ENCODE data around the gene FAM110D. TPM values are rescaled to one million over a fixed set of nuclear protein-coding genes. Genes with fewer than 3 reads are reported as not detected.

Gene FAM110D
- not detected in 2 replicates for total RNA-seq

DNA sequence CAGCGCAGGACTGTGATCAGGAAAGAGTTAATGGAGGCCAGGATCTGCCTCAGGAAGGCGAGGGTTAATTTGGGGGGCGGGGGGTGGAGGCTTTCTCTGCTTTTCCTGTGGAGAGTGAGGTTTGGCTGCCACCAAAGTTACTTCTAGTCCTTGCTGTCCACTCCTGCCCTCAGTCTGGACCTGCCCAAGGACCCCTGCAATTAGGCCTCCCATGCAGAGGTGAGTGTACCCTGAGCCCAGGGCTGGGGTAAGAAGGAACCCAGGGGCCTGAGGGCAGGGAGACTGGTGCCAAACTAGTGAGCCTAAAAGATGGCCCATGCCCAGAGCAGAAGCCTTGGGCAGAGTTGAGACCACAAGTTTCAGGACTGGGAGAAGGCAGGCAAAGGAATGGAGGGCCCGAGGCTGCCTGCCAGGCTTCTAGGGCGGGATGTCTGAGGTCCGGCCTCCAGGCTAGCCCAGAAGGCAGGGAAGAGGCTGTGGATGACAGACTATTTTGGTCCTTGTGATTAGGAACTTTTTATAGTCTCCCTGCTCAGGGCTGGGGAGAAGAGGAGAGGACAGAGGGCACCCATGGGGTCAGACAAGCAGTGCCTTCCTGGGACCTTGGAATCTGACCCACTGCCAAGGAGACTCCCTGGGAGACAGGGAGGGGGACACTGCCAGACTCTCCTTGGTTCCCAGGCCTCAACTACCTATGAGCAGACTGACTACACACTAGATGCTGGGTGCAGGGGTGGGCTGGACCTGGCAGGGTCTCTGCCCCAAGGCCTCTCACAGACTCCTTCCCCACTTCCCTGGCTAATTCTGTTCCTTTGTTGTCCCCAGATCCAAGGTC, at the start of gene FAM110D:
FAM110D (plus strand) TSS at position 172 of the 835 bp plus-strand sequence. CDS start 2,213 bp downstream, outside the sequence.

DNA sequence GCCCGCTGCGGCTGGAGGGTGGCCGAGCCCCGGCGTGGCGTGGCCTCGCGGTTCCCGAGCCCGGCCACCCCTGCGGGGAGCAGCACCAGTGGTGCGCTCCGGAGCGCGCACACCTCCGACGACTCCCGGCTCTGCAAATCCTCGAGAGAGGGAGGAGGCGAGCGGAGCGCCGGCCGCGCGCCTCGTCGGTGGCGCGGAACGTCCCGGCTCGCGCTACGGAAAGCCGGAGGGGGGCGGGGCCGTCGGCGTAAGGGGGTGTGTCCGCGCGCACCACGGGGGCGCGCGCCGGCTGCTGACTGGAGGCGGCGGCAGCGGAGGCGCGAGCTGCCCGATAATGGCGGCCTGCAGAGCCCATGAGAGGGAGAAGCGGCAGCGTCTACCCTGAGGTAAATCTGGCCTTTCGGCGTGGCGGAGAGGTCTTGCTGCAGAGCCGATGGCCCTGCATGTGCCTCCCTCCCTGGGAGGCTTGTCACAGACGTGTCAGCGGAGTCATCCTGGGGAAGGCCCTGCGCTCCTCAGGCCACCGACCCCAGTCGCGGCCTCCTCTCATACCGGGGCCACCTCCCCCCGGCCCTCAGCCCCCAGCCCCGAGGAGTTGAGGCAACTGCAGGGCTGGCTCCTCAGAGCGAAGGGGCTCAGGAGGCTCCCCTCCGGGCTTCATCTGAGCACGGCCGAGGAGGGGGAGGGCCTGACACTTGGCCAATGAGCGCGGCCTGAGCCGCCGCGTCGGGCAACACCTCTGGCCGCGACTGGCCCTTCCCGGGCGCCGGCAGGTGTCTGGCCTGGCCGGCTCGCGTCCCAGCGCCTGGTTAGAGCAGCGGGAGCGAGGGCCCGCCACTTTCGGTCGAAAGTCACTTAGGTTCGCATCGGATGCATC, 47.1 kb upstream of the FAM110D start, which contains the start of gene PDIK1L:
PDIK1L (plus strand) TSS at position 295 of the 877 bp plus-strand sequence. CDS start 2,485 bp downstream, outside the sequence.

DNA sequence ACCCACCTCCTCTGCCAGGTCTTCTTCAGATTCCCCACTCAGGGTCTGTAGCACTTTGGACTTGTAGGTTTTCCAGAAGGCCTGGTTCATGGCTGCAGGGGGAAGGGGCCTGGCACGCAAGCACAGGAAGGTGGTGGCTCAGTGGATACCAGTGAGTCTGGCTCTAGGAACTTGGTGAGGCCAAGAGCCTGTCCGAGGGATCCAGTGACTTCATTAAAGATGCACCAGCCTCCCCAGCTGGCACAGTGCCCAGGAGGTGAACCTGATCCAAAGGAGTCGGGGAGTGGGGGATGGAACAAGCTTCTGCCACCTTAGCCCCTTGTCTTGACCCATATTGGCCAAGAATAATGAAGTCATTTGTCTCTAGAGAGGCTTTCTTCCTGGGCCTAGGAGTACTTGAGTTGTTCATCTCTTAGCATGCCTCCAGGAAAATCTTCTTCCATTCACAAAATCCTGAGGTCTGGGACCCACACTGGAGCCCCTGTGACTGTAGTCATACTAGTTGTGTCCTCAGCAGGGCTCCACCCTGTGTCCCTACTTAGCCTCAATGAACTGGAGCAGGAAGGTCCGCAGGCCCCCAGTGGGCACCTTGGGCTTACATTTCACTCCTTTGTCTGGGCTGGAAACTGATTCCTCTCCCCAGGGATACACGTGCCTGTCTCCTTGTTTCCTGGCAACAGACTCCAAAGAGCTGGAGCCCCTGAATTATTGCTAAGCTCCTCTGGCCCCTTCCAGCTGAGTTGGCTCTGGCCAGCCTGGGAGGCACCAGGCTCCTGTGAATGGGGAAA, 9.7 kb downstream of the FAM110D start, which contains the start of gene C1orf232:
C1orf232 (minus strand) TSS at position 554 of the 788 bp plus-strand sequence; CDS start at position 90, 464 bp downstream.

DNA sequence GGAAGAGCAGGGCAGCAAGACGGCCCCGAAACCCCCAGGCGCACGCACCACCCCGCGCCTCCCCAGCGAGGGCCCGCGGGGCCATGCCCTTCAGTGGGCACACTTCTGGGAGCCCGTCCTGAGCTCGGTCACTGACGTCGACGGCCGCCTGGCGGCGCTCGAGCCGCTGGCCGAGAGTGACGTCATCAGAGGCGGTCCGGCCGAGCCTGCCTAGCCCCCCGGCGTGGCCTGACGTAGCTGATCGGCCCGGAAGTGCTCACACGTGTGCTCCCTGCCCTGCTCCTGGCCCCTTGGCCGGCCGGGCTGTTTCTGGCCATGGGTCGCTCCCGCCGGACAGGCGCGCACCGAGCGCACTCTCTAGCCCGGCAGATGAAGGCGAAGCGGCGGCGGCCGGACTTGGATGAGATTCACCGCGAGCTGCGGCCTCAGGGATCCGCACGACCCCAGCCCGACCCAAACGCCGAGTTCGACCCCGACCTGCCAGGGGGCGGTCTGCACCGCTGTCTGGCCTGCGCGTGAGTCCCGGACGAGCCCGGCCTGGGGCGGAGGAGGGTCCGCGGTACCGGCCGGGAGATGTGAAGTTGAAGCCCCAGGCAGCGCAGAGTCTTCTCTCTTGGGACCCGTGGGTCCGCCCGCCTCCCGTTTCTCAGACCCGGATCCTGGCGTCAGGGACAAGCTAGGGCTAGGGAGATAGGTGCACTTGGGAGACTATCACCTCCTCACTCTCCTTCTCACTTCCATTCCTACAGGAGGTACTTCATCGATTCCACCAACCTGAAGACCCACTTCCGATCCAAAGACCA, 11.0 kb downstream of the FAM110D start, which contains the start of gene ZNF593:
ZNF593 (plus strand) TSS at position 240 of the 803 bp plus-strand sequence; CDS start at position 316, 76 bp downstream.

DNA sequence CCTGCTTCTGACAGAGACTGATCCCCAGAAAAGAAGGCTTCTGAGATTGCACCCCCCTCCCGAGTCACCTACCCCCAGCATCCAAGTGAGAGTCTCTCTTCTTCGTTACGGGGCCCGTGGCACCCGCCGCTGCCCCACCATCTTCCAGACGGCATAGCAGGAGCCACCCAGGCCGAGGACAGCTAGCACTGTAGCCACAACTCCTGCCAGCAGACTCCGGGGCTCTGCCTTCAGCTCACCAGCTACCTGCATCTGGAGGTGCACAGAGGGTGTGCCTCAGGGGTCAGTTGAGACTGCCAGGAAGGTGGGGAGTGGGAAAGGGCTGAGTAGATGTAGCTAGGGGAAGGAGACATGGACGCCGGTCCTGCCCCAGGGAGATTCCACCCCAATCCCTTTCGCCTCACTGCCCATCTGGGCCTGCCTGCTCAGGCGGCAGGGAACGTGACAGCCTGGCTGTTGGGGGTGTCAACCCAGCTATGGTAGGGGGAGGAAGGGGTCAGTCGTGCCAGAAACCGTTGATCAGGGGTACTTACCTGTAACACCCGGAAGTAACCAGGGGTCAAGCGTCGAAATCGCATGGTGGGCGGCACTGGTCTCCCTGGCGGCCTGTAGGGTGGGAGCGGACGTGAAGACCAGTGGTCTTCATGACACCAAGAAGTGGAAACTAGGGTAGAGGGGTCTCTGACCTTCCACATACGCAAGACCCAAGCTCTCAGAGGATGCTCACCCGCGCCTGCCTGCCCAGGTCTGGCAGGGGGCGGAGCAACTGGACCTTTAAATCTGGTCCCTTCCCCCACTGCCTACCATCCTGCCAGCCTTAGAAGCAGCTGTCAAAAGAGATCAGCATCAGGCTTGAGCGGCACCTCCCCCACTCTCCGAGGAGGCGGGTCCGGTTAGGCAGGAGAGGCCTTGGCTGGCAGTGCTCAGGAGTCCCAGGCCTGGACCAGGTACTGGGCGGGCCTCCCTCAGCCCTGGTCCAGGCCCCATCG, 12.5 kb downstream of the FAM110D start, which contains the start of gene ZNF593OS:
ZNF593OS (minus strand) TSS at position 749 of the 989 bp plus-strand sequence; CDS start at position 578, 171 bp downstream.

GRCh38 chr1:26177182-26177684, 18.4 kb downstream of the FAM110D start, which contains the start of gene CNKSR1:
Gene CNKSR1 (plus strand): TSS chr1:26177491. CDS start chr1:26177548, 57 bp downstream.

DNA sequence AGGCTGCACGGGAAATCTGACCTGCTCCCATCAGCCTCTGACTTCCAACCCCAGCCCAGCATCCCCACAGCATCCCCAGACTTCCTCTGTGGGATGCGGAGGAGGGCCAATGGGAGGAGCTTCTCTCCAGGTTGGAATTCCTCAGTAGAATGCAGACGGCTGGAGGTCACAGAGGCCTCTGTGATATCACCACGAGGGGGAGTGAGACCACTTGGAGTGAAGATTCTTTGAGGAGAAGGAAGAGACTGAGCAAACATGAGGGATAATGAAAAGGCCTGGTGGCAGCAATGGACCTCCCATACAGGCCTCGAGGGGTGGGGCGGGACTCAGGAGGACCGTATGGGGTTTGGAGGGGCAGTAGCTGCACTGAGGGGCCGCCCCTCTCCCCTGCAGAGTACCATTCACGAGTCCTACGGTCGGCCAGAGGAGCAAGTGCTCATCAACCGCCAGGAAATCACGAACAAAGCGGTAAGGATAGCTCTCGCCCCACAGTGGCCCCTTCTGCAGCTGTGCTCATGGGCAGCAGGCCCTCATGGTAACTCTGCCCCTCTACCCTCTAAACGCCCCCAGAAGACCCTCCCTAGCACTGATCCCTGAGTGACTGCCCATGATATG, 31.6 kb downstream of the FAM110D start, which contains the start of gene CATSPER4:
CATSPER4 (plus strand) TSS at position 230 of the 615 bp plus-strand sequence; CDS start at position 256, 26 bp downstream.

Other genes starting within 250 kb of the FAM110D start
- gene PAFAH2, start 161.0 kb upstream of the FAM110D start, total RNA-seq, result 11.9 and 39.6 TPM in 2 replicates
- gene EXTL1, start 137.3 kb upstream of the FAM110D start, total RNA-seq, result 0.29 and 0.83 TPM in 2 replicates
- not detected in 2 replicates for gene SLC30A2, start 113.0 kb upstream of the FAM110D start, total RNA-seq
- 0.15 TPM in 1 of 2 replicates, not detected in the other for gene TRIM63, start 91.4 kb upstream of the FAM110D start, total RNA-seq
- gene PDIK1L, start 47.3 kb upstream of the FAM110D start, total RNA-seq, result 2.6 and 4.4 TPM in 2 replicates
- not detected in 2 replicates for gene C1orf232, start 9.9 kb downstream of the FAM110D start, total RNA-seq
- 15.3 and 23.2 TPM in 2 replicates for gene ZNF593, start 10.8 kb downstream of the FAM110D start, total RNA-seq
- not detected in 2 replicates for gene ZNF593OS, start 12.8 kb downstream of the FAM110D start, total RNA-seq
- 0.17 TPM in 1 of 2 replicates, not detected in the other for gene CNKSR1, start 18.4 kb downstream of the FAM110D start, total RNA-seq
- not detected in 2 replicates for gene CATSPER4, start 31.5 kb downstream of the FAM110D start, total RNA-seq
- 3.3 and 7.9 TPM in 2 replicates for gene CEP85, start 75.1 kb downstream of the FAM110D start, total RNA-seq
- gene SH3BGRL3, start 121.0 kb downstream of the FAM110D start, total RNA-seq, result 36.8 and 70.3 TPM in 2 replicates
- gene UBXN11, start 147.6 kb downstream of the FAM110D start, total RNA-seq, result 3.6 and 6.3 TPM in 2 replicates
- not detected in 2 replicates for gene CD52, start 158.9 kb downstream of the FAM110D start, total RNA-seq
- gene CRYBG2, start 195.1 kb downstream of the FAM110D start, total RNA-seq, result under 0.01 TPM in 1 of 2 replicates, not detected in the other
- not detected in 2 replicates for gene ZNF683, start 213.7 kb downstream of the FAM110D start, total RNA-seq